K562 (cell line): ENCODE measurements around the gene DAPK3. TPM values are rescaled to one million over a fixed set of nuclear protein-coding genes. Genes with fewer than 3 reads are reported as not detected.

Experiments used
- ATAC-seq: fragments of 200-7000 bp; cut with Tn5 transposase; 3 replicates; pipeline ENCODE4 v1.9.1; 2020; ENCODE audit warnings: moderate library complexity
- BruUV-seq: library from RNA; stranded (reverse); fragments of 400-500 nt; replicated peaks from 2 replicates; lab custom pipeline; 2021; lab: Mats Ljungman, UMichigan
- CTCF ChIA-PET: fragments of 300-600 bp; formaldehyde crosslinking; extraction: SDS; loops from one replicate; lab custom pipeline; 2021; ENCODE audit warnings: low intra/inter-chr PET ratio; lab: Yijun Ruan, JAX
- POLR2A ChIA-PET: fragments of 300-600, 350-650 bp; sonication (Branson Sonifier 250); formaldehyde crosslinking; extraction: SDS; loops from one replicate; lab custom pipeline; 2021; ENCODE audit warnings: antibody characterized with exemption, inconsistent platforms; lab: Yijun Ruan, JAX
- DNase-seq, 4 experiments: peaks; one replicate each; pipeline versions ENCODE4 v3.0.0 to v3.0.0-alpha.2; 2011 to 2018; ENCODE audit warnings: low spot score in 3 of 4, mixed read lengths in 3 of 4; ENCODE audit errors: extremely low read depth in 1 of 4
- FAIRE-seq: peaks from 2 replicates; lab custom pipeline; 2011; peaks lifted over from hg19 to GRCh38; lab: Jason Lieb, UNC
- H2AFZ ChIP-seq: 2 replicates; pipeline ENCODE4 v1.6.0; 2011; ENCODE audit warnings: low read depth, low read length, control low read depth, inconsistent platforms
- H3K27ac ChIP-seq: fragments of 200-600 bp; 3 replicates; pipeline ENCODE4 v1.8.0; 2011; ENCODE audit warnings: low read depth, mild to moderate bottlenecking, control low read depth, inconsistent platforms, low read length, moderate library complexity, mixed read lengths; ENCODE audit errors: extremely low read depth
- H3K27me3 ChIP-seq, 2 experiments: fragments of 300-600 bp in 1 of 2; 2 replicates in 1 of 2; 3 replicates in 1 of 2; pipeline versions ENCODE4 v1.6.0 to v1.8.0; 2011; ENCODE audit warnings: inconsistent platforms in 2 of 2, low read length in 2 of 2, mild to moderate bottlenecking in 1 of 2, mixed read lengths in 1 of 2, moderate library complexity in 1 of 2; ENCODE audit not compliant: control insufficient read depth in 2 of 2, insufficient read depth in 2 of 2
- H3K36me3 ChIP-seq: fragments of 300-600 bp; 3 replicates; pipeline ENCODE4 v1.8.0; 2011; ENCODE audit warnings: mild to moderate bottlenecking, low read length, inconsistent platforms; ENCODE audit not compliant: control insufficient read depth, insufficient read depth
- H3K4me1 ChIP-seq, 2 experiments: fragments of 200-600 bp in 1 of 2; replicated peaks in 1 of 2; 2 replicates in 1 of 2; 3 replicates in 1 of 2; pipeline versions ENCODE4 v1.5.1 to v1.8.0; 2011; ENCODE audit warnings: inconsistent platforms in 2 of 2, low read length in 2 of 2, mild to moderate bottlenecking in 1 of 2, mixed read lengths in 1 of 2, moderate library complexity in 1 of 2; ENCODE audit not compliant: control insufficient read depth in 2 of 2, insufficient read depth in 2 of 2
- H3K4me2 ChIP-seq: 2 replicates; pipeline ENCODE4 v1.6.1; 2011; ENCODE audit warnings: low read length, control low read depth, inconsistent platforms, mixed read lengths; ENCODE audit not compliant: insufficient read depth
- H3K4me3 ChIP-seq: fragments of 200-600 bp; sonication (generic), shearing (Covaris generic); 2 replicates; pipeline ENCODE4 v1.5.1; 2016; ENCODE audit warnings: control low read depth, inconsistent platforms
- H3K79me2 ChIP-seq: fragments of 200-600 bp; 3 replicates; pipeline ENCODE4 v1.8.0; 2011; ENCODE audit warnings: low read length, inconsistent platforms; ENCODE audit not compliant: control insufficient read depth, insufficient read depth
- H3K9ac ChIP-seq, 2 experiments: 2 replicates each; pipeline versions ENCODE4 v1.6.0 to v1.6.1; 2011; ENCODE audit warnings: low read depth in 2 of 2, low read length in 2 of 2, control low read depth in 1 of 2, inconsistent platforms in 1 of 2, mild to moderate bottlenecking in 1 of 2, mixed read lengths in 1 of 2; ENCODE audit not compliant: insufficient read depth in 1 of 2
- H3K9me1 ChIP-seq: one replicate; pipeline ENCODE4 v1.6.0; 2011; ENCODE audit warnings: inconsistent platforms, mild to moderate bottlenecking, low read length, moderate library complexity; ENCODE audit not compliant: control insufficient read depth, insufficient read depth
- H3K9me3 ChIP-seq: replicated peaks from 2 replicates; pipeline ENCODE4 v1.5.1; 2011; ENCODE audit warnings: low read depth, low read length, inconsistent platforms; ENCODE audit not compliant: control insufficient read depth, insufficient read depth
- H4K20me1 ChIP-seq: replicated peaks from 2 replicates; pipeline ENCODE4 v1.6.1; 2011; ENCODE audit warnings: low read length, inconsistent platforms, mixed read lengths; ENCODE audit not compliant: control insufficient read depth, insufficient read depth
- BHLHE40 ChIP-seq: IDR thresholded peaks from 2 replicates; pipeline ENCODE4 v1.6.1; 2011; ENCODE audit warnings: low read length, improper control_type of control experiment
- FOXJ2 ChIP-seq: fragments of 200-800 bp; sonication (Bioruptor generic); IDR thresholded peaks from 2 replicates; pipeline ENCODE4 v1.6.1; 2016; ENCODE audit warnings: missing genetic modification characterization, missing compliant biosample characterization
- RBFOX2 ChIP-seq: fragments of 200-400 bp; formaldehyde crosslinking; IDR thresholded peaks from 2 replicates; pipeline ENCODE4 v1.6.1; 2017; ENCODE audit warnings: low read depth, mild to moderate bottlenecking, low read length, moderate library complexity
- ZNF583 ChIP-seq: fragments of 250-450 bp; sonication (Bioruptor Pico); IDR thresholded peaks from 2 replicates; pipeline ENCODE4 v1.4.0; 2020
- WGBS: fragments of 100-300 bp; shearing (Covaris generic); methylation state at CpG from one replicate; pipeline ENCODE4 v1.1.6; 2016; ENCODE audit warnings: low coverage, mixed read lengths; ENCODE audit not compliant: insufficient coverage; ENCODE audit errors: missing lambda C conversion rate; 5-methylcytosine and 5-hydroxymethylcytosine counted together
- in situ Hi-C: fragments of 300-500 bp; cut with MboI; formaldehyde crosslinking; loops from 4 replicates; pipeline ENCODE4 v1.15.0; 2018; ENCODE audit warnings: inconsistent platforms, mixed read lengths
- intact Hi-C: fragments of 100-400 bp; cut with micrococcal nuclease; formaldehyde crosslinking; loops from 2 replicates; pipeline ENCODE4 v1.14.2; 2022
- polyA plus RNA-seq, 8 experiments: library from polyadenylated mRNA; depleted of rRNA in 4 of 8; stranded (reverse) in 5 of 8; unstranded in 3 of 8; fragments of >200 nt; fragmentation: Nextera tagmentation in 2 of 8; fragmentation: Illumina TruSeq in 1 of 8; extraction: Ambion mirVana in 2 of 8; extraction: Trizol in 1 of 8; gene quantifications; 2 replicates each; pipeline versions ENCODE4 v1.2.1 to v1.2.3, GENCODE V29; 2011 to 2014; ENCODE audit warnings: inconsistent platforms in 1 of 8, missing spikeins in 1 of 8
- total RNA-seq, 7 experiments: library from RNA; depleted of rRNA in 6 of 7; stranded (reverse); fragments of >200 nt in 6 of 7; fragmentation: Illumina TruSeq in 2 of 7; extraction: Trizol in 2 of 7; gene quantifications; 2 replicates each; pipeline versions ENCODE4 v1.2.1 to v1.2.3, GENCODE V29; 2011 to 2021; ENCODE audit warnings: low replicate concordance in 1 of 7
- TF ChIP-seq, protein P1 (sequence below), 3 experiments: IDR thresholded peaks in 2 of 3; conservative IDR thresholded peaks in 1 of 3; 2 replicates each; pipeline ENCODE4 v1.5.1; 2011 to 2012; ENCODE audit warnings: low read length in 3 of 3, mild to moderate bottlenecking in 3 of 3, control low read depth in 2 of 3, improper control_type of control experiment in 1 of 3, inconsistent platforms in 1 of 3, low read depth in 1 of 3, mixed read lengths in 1 of 3, moderate library complexity in 1 of 3; ENCODE audit not compliant: insufficient read depth in 2 of 3
- TF ChIP-seq, protein P2 (sequence below): fragments of 250-450 bp; sonication (Bioruptor Pico); IDR thresholded peaks from 2 replicates; pipeline ENCODE4 v1.8.0; 2021; ENCODE audit warnings: moderate library complexity, mild to moderate bottlenecking, inconsistent platforms
- TF ChIP-seq, protein P3 (sequence below), 2 experiments: fragments of 450-650 bp; IDR thresholded peaks; 2 replicates each; pipeline ENCODE4 v1.6.1; 2018; ENCODE audit warnings: mild to moderate bottlenecking in 2 of 2, low read depth in 1 of 2; ENCODE audit not compliant: partially characterized antibody in 2 of 2
- TF ChIP-seq, protein P4 (sequence below): sonication (generic); formaldehyde crosslinking; IDR thresholded peaks from 2 replicates; pipeline ENCODE4 v1.8.0; 2022; ENCODE audit warnings: mild to moderate bottlenecking, missing genetic modification reagents

The DAPK3 gene
- total and polyA plus RNA-seq, 9 of the 15 experiments (the other 6 are each of a cell fraction or from before 2014, with no cell fraction given): 0.14 to 63.4 (median 25.0) TPM

DNA sequence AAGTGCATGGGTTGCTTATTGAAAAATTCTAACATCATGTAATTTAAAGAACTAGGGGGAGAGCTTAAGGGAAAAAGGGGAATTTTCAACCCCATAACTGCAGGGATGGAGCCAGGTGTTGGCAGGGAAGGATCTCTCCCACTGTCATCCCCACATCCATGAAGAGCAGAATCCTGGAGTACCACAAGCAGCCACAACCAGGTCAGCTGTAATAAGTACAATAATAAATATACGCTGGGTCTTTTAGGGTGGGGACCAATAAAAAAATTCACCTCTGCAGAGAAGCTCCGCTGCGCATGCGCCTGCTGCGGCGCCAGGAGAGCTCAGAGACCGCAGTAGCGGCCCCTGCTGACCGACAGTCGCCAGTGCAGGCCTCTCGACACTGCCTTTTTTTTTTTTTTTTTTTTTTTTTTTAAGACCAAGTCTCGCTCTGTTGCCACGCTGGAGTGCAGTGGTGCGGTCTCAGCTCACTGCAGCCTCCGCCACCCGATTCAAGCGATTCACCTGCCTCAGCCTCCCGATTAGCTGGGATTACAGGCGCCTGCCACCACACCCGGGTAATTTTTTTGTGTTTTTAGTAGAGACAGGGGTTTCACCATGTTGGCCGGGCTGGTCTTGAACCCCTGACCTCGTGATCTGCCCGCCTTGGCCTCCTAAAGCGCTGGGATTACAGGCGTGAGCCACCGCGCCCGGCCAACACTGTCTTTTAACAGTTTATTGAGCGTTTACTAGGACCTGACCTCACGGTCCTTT is 16.9 kb upstream of the DAPK3 start (continued):
- TF ChIP-seq, protein P1, sequence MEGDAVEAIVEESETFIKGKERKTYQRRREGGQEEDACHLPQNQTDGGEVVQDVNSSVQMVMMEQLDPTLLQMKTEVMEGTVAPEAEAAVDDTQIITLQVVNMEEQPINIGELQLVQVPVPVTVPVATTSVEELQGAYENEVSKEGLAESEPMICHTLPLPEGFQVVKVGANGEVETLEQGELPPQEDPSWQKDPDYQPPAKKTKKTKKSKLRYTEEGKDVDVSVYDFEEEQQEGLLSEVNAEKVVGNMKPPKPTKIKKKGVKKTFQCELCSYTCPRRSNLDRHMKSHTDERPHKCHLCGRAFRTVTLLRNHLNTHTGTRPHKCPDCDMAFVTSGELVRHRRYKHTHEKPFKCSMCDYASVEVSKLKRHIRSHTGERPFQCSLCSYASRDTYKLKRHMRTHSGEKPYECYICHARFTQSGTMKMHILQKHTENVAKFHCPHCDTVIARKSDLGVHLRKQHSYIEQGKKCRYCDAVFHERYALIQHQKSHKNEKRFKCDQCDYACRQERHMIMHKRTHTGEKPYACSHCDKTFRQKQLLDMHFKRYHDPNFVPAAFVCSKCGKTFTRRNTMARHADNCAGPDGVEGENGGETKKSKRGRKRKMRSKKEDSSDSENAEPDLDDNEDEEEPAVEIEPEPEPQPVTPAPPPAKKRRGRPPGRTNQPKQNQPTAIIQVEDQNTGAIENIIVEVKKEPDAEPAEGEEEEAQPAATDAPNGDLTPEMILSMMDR (IDR thresholded peaks at IDR 0.05 in 2 of 3, conservative IDR thresholded peaks at IDR 0.05 in 1 of 3; ENCODE audit: insufficient read depth in 2 of 3, low read depth in 1 of 3, low read length in 3 of 3): peak; percentile 86 to 95 (median 90)
- TF ChIP-seq RBFOX2 (peak; percentile 61), BHLHE40 (0 out of 2 replicates have a peak, but pooled peaks have one; percentile 5)
- TF ChIP-seq, protein P2, sequence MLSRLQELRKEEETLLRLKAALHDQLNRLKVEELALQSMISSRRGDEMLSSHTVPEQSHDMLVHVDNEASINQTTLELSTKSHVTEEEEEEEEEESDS (CRISPR knock-in tag): no peak

DNA sequence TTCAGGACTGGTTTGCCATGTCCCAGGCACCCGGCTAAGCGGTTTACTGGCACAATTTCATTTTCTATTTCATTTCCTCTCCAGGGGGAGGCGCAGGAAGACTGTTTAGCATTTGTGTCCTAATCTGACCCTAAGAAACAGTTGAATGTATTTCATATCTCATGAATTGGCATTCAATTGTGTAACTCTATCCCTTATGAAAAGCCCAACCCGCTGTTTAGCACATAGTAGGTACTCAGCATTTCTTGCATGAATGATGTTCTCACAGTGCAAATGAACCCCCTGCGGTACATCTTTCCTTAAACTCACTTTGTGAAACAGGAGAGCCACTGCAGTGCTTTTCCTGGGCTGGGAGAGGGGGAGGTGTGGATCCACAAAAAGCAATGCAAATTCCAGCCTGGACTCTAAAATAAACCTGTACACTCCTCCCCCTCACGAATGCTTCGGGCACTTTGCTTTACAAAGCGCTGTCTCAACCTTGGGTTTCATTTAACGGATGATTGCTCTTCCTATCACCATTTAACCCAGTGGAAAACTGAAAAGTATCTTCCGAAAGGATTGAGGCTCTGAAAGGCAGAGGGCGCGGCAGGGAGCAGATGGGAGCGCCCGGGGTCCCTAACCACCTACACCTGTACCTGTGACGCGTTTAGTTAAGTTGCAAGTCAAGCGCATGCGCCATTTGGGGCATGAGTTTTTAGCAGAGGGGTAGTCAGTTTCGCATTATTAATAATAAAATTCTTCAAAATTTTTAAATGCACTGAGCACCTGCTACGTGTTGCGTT is 15.6 kb upstream of the DAPK3 start:
- in situ Hi-C loops (no loop called here), intact Hi-C loops (loop anchor here (1.0 to 5.0 kb wide), 4 partner anchors 134 to 218 kb away; no protein-coding TSS in a partner anchor)
- Histone ChIP-seq H3K4me1 (peaks cover 25 to 44% of the 10 kb centered on the region in 2 experiments; a peak in 4 of 5 replicates), H3K9me3 (0 out of 2 replicates have a peak, but pooled peaks cover 2% of the 10 kb centered on the region), H3K4me2 (peak overlapping the region; percentile 100), H3K79me2 (peaks cover 39% of the 10 kb centered on the region), H3K27ac (peak overlapping the region; percentile 99), H4K20me1 (peaks cover 37% of the 10 kb centered on the region), H3K27me3 (no peaks in the 10 kb centered on the region), H3K9me1 (peaks cover 17% of the 10 kb centered on the region), H2AFZ (peak overlapping the region; percentile 94), H3K9ac (peak overlapping the region; percentile 23 to 100; a peak in 3 of 4 replicates), H3K4me3 (peak overlapping the region; percentile 99), H3K36me3 (peaks cover 37% of the 10 kb centered on the region)
- FAIRE-seq (peak; percentile 75), DNase-seq (peak; percentile 37 to 85 (median 55)), ATAC-seq (peak; percentile 60)
- WGBS: 24% methylated on average over 21 of the region's 21 CpGs
- no TSS peak for BruUV-seq
- CTCF ChIA-PET: interaction anchor here (1.0 to 3.4 kb wide), 2 partner anchors 200 to 218 kb away, joined by 4 to 31 read pairs; no protein-coding TSS in a partner anchor
- POLR2A ChIA-PET: interaction anchor here (1.2 to 3.3 kb wide), 4 partner anchors 11 to 221 kb away, joined by 7 to 46 read pairs (median 11); no protein-coding TSS in a partner anchor
- TF ChIP-seq, protein P3, sequence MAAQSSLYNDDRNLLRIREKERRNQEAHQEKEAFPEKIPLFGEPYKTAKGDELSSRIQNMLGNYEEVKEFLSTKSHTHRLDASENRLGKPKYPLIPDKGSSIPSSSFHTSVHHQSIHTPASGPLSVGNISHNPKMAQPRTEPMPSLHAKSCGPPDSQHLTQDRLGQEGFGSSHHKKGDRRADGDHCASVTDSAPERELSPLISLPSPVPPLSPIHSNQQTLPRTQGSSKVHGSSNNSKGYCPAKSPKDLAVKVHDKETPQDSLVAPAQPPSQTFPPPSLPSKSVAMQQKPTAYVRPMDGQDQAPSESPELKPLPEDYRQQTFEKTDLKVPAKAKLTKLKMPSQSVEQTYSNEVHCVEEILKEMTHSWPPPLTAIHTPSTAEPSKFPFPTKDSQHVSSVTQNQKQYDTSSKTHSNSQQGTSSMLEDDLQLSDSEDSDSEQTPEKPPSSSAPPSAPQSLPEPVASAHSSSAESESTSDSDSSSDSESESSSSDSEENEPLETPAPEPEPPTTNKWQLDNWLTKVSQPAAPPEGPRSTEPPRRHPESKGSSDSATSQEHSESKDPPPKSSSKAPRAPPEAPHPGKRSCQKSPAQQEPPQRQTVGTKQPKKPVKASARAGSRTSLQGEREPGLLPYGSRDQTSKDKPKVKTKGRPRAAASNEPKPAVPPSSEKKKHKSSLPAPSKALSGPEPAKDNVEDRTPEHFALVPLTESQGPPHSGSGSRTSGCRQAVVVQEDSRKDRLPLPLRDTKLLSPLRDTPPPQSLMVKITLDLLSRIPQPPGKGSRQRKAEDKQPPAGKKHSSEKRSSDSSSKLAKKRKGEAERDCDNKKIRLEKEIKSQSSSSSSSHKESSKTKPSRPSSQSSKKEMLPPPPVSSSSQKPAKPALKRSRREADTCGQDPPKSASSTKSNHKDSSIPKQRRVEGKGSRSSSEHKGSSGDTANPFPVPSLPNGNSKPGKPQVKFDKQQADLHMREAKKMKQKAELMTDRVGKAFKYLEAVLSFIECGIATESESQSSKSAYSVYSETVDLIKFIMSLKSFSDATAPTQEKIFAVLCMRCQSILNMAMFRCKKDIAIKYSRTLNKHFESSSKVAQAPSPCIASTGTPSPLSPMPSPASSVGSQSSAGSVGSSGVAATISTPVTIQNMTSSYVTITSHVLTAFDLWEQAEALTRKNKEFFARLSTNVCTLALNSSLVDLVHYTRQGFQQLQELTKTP (IDR thresholded peaks at IDR 0.05; ENCODE audit: low read depth in 1 of 2, partially characterized antibody in 2 of 2): peak in 1 of 2 experiments; percentile 6
- no peak for TF ChIP-seq ZNF583 (CRISPR knock-in tag)
- 0 out of 2 replicates have a peak, but pooled peaks have one; percentile 41 for TF ChIP-seq FOXJ2 (tag)
- TF ChIP-seq, protein P4, sequence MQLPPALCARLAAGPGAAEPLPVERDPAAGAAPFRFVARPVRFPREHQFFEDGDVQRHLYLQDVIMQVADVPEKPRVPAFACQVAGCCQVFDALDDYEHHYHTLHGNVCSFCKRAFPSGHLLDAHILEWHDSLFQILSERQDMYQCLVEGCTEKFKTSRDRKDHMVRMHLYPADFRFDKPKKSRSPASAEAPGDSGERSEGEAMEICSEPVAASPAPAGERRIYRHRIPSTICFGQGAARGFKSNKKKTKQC (CRISPR knock-in tag): no peak
